Left renal pelvis (tissue), 4 donors: ENCODE data around the gene FEZF2. TPM values are rescaled to one million over a fixed set of nuclear protein-coding genes. Genes with fewer than 3 reads are reported as not detected.

ENCODE experiments used
- DNase-seq, 4 donors: peaks; one replicate each; pipeline ENCODE4 v3.0.0-alpha.2; 2013; ENCODE audit warnings: low read depth in 4 of 4, low spot score in 3 of 4
- polyA plus RNA-seq, 4 donors: library from polyadenylated mRNA; unstranded; fragments of 120-200 nt; gene quantifications; one replicate each; pipeline ENCODE4 v1.2.1, GENCODE V29; 2013; ENCODE audit not compliant: insufficient read length in 4 of 4

The FEZF2 gene
- not detected for polyA plus RNA-seq

GRCh38 chr3:62373215-62373614, at the start of gene FEZF2:
Gene FEZF2 (minus strand): TSS chr3:62373550. CDS start chr3:62372868, 682 bp downstream.
- DNase-seq = no peak

GRCh38 chr3:62421207-62421606, 47.9 kb upstream of the FEZF2 start:
- no peak for DNase-seq

- no peak for DNase-seq
These were observed 42.8 kb upstream of the FEZF2 start for GRCh38 chr3:62416144-62416543.

GRCh38 chr3:62415312-62415801, 42.0 kb upstream of the FEZF2 start:
- DNase-seq = no peak

- no peak for DNase-seq
These were observed 41.4 kb upstream of the FEZF2 start for GRCh38 chr3:62414786-62415185.

- DNase-seq = no peak
These were observed 40.3 kb upstream of the FEZF2 start for GRCh38 chr3:62413687-62414086.

- no peak for DNase-seq
These were observed 33.6 kb upstream of the FEZF2 start for GRCh38 chr3:62406945-62407344.

GRCh38 chr3:62405566-62405965, 32.2 kb upstream of the FEZF2 start:
- no peak for DNase-seq

GRCh38 chr3:62405135-62405534, 31.8 kb upstream of the FEZF2 start:
- DNase-seq = no peak

- no peak for DNase-seq
These were observed 31.0 kb upstream of the FEZF2 start for GRCh38 chr3:62404321-62404720.

- DNase-seq = no peak
These were observed 30.4 kb upstream of the FEZF2 start for GRCh38 chr3:62403765-62404164.

GRCh38 chr3:62392626-62393292, 19.4 kb upstream of the FEZF2 start:
- no peak for DNase-seq

GRCh38 chr3:62387251-62387650, 13.9 kb upstream of the FEZF2 start:
- DNase-seq = no peak

- no peak for DNase-seq
These were observed 6.0 kb upstream of the FEZF2 start for GRCh38 chr3:62379321-62379798.

GRCh38 chr3:62378921-62379320, 5.6 kb upstream of the FEZF2 start:
- no peak for DNase-seq

- DNase-seq = no peak
These were observed 5.0 kb upstream of the FEZF2 start for GRCh38 chr3:62378311-62378789.

GRCh38 chr3:62376906-62377877, 3.8 kb upstream of the FEZF2 start:
- DNase-seq = no peak

GRCh38 chr3:62376454-62376720, 3.0 kb upstream of the FEZF2 start:
- DNase-seq = no peak

GRCh38 chr3:62375655-62376453, 2.5 kb upstream of the FEZF2 start:
- DNase-seq = no peak

GRCh38 chr3:62374341-62375218, 1.2 kb upstream of the FEZF2 start:
- DNase-seq = no peak
